Measurements from ENCODE around the gene SLC10A7.

Gene SLC10A7

GRCh38 chr4:146285037-146285436, 236.7 kb downstream of the SLC10A7 start:
- Histone ChIP-seq H3K4me3 (ENCODE audit: low read length) (no peak overlapping the region), H3K27me3 (ENCODE audit: control insufficient read depth, insufficient read depth, low read length) (no peaks in the 10 kb centered on the region), H3K4me1 (ENCODE audit: control insufficient read depth, insufficient read depth, low read length) (no peaks in the 10 kb centered on the region), H3K9me3 (ENCODE audit: control insufficient read depth, low read length) (no peaks in the 10 kb centered on the region), H3K36me3 (ENCODE audit: control insufficient read depth, insufficient read depth, low read length) (no peaks in the 10 kb centered on the region), H3K9ac (ENCODE audit: low read length) (no peak overlapping the region)

- Histone ChIP-seq H3K9ac (ENCODE audit: low read length) (no peak overlapping the region), H3K9me3 (ENCODE audit: control insufficient read depth, low read length) (no peaks in the 10 kb centered on the region), H3K4me3 (ENCODE audit: low read length) (no peak overlapping the region), H3K4me1 (ENCODE audit: control insufficient read depth, insufficient read depth, low read length) (no peaks in the 10 kb centered on the region), H3K27me3 (ENCODE audit: control insufficient read depth, insufficient read depth, low read length) (no peaks in the 10 kb centered on the region), H3K36me3 (ENCODE audit: control insufficient read depth, insufficient read depth, low read length) (no peaks in the 10 kb centered on the region)
These were observed 237.7 kb downstream of the SLC10A7 start for GRCh38 chr4:146283758-146284651.

GRCh38 chr4:146282657-146283056, 239.1 kb downstream of the SLC10A7 start:
- H3K9ac ChIP-seq (ENCODE audit: low read length) = no peak overlapping the region
- H3K4me1 ChIP-seq (ENCODE audit: control insufficient read depth, insufficient read depth, low read length) = no peaks in the 10 kb centered on the region
- no peaks in the 10 kb centered on the region for H3K36me3 ChIP-seq (ENCODE audit: control insufficient read depth, insufficient read depth, low read length)
- H3K9me3 ChIP-seq (ENCODE audit: control insufficient read depth, low read length) = no peaks in the 10 kb centered on the region
- no peak overlapping the region for H3K4me3 ChIP-seq (ENCODE audit: low read length)
- H3K27me3 ChIP-seq (ENCODE audit: control insufficient read depth, insufficient read depth, low read length) = no peaks in the 10 kb centered on the region

GRCh38 chr4:146278986-146279385, 242.8 kb downstream of the SLC10A7 start:
- Histone ChIP-seq H3K4me1 (ENCODE audit: control insufficient read depth, insufficient read depth, low read length) (peaks cover 16% of the 10 kb centered on the region), H3K9me3 (ENCODE audit: control insufficient read depth, low read length) (no peaks in the 10 kb centered on the region), H3K27me3 (ENCODE audit: control insufficient read depth, insufficient read depth, low read length) (no peaks in the 10 kb centered on the region), H3K9ac (ENCODE audit: low read length) (no peak overlapping the region), H3K4me3 (ENCODE audit: low read length) (no peak overlapping the region), H3K36me3 (ENCODE audit: control insufficient read depth, insufficient read depth, low read length) (no peaks in the 10 kb centered on the region)

- Histone ChIP-seq H3K27me3 (ENCODE audit: control insufficient read depth, insufficient read depth, low read length) (no peaks in the 10 kb centered on the region), H3K36me3 (ENCODE audit: control insufficient read depth, insufficient read depth, low read length) (no peaks in the 10 kb centered on the region), H3K9ac (ENCODE audit: low read length) (no peak overlapping the region), H3K9me3 (ENCODE audit: control insufficient read depth, low read length) (no peaks in the 10 kb centered on the region), H3K4me3 (ENCODE audit: low read length) (no peak overlapping the region), H3K4me1 (ENCODE audit: control insufficient read depth, insufficient read depth, low read length) (peaks cover 16% of the 10 kb centered on the region)
These were observed 246.4 kb downstream of the SLC10A7 start for GRCh38 chr4:146275370-146275769.

GRCh38 chr4:146274774-146275173, 247.0 kb downstream of the SLC10A7 start:
- Histone ChIP-seq H3K27me3 (ENCODE audit: control insufficient read depth, insufficient read depth, low read length) (no peaks in the 10 kb centered on the region), H3K36me3 (ENCODE audit: control insufficient read depth, insufficient read depth, low read length) (no peaks in the 10 kb centered on the region), H3K4me1 (ENCODE audit: control insufficient read depth, insufficient read depth, low read length) (peaks cover 16% of the 10 kb centered on the region), H3K4me3 (ENCODE audit: low read length) (no peak overlapping the region), H3K9me3 (ENCODE audit: control insufficient read depth, low read length) (no peaks in the 10 kb centered on the region), H3K9ac (ENCODE audit: low read length) (no peak overlapping the region)

GRCh38 chr4:146273204-146273901, 248.4 kb downstream of the SLC10A7 start:
- Histone ChIP-seq H3K4me3 (ENCODE audit: low read length) (no peak overlapping the region), H3K27me3 (ENCODE audit: control insufficient read depth, insufficient read depth, low read length) (no peaks in the 10 kb centered on the region), H3K9me3 (ENCODE audit: control insufficient read depth, low read length) (no peaks in the 10 kb centered on the region), H3K9ac (ENCODE audit: low read length) (no peak overlapping the region), H3K36me3 (ENCODE audit: control insufficient read depth, insufficient read depth, low read length) (no peaks in the 10 kb centered on the region), H3K4me1 (ENCODE audit: control insufficient read depth, insufficient read depth, low read length) (peaks cover 16% of the 10 kb centered on the region)

- H3K27me3 ChIP-seq (ENCODE audit: control insufficient read depth, insufficient read depth, low read length) = no peaks in the 10 kb centered on the region
- peaks cover 16% of the 10 kb centered on the region for H3K4me1 ChIP-seq (ENCODE audit: control insufficient read depth, insufficient read depth, low read length)
- no peak overlapping the region for H3K9ac ChIP-seq (ENCODE audit: low read length)
- H3K9me3 ChIP-seq (ENCODE audit: control insufficient read depth, low read length) = no peaks in the 10 kb centered on the region
- no peak overlapping the region for H3K4me3 ChIP-seq (ENCODE audit: low read length)
- no peaks in the 10 kb centered on the region for H3K36me3 ChIP-seq (ENCODE audit: control insufficient read depth, insufficient read depth, low read length)
These were observed 250.3 kb downstream of the SLC10A7 start for GRCh38 chr4:146271466-146271865.

GRCh38 chr4:146269228-146269653, 252.5 kb downstream of the SLC10A7 start:
- no peaks in the 10 kb centered on the region for H3K9me3 ChIP-seq (ENCODE audit: control insufficient read depth, low read length)
- no peaks in the 10 kb centered on the region for H3K27me3 ChIP-seq (ENCODE audit: control insufficient read depth, insufficient read depth, low read length)
- no peaks in the 10 kb centered on the region for H3K4me1 ChIP-seq (ENCODE audit: control insufficient read depth, insufficient read depth, low read length)
- no peak overlapping the region for H3K4me3 ChIP-seq (ENCODE audit: low read length)
- no peaks in the 10 kb centered on the region for H3K36me3 ChIP-seq (ENCODE audit: control insufficient read depth, insufficient read depth, low read length)
- H3K9ac ChIP-seq (ENCODE audit: low read length) = no peak overlapping the region

- H3K9me3 ChIP-seq (ENCODE audit: control insufficient read depth, low read length) = no peaks in the 10 kb centered on the region
- H3K9ac ChIP-seq (ENCODE audit: low read length) = no peak overlapping the region
- H3K36me3 ChIP-seq (ENCODE audit: control insufficient read depth, insufficient read depth, low read length) = no peaks in the 10 kb centered on the region
- H3K27me3 ChIP-seq (ENCODE audit: control insufficient read depth, insufficient read depth, low read length) = no peaks in the 10 kb centered on the region
- H3K4me3 ChIP-seq (ENCODE audit: low read length) = no peak overlapping the region
- H3K4me1 ChIP-seq (ENCODE audit: control insufficient read depth, insufficient read depth, low read length) = no peaks in the 10 kb centered on the region
These were observed 253.9 kb downstream of the SLC10A7 start for GRCh38 chr4:146267826-146268225.

- Histone ChIP-seq H3K27me3 (ENCODE audit: control insufficient read depth, insufficient read depth, low read length) (no peaks in the 10 kb centered on the region), H3K9me3 (ENCODE audit: control insufficient read depth, low read length) (no peaks in the 10 kb centered on the region), H3K36me3 (ENCODE audit: control insufficient read depth, insufficient read depth, low read length) (no peaks in the 10 kb centered on the region), H3K4me1 (ENCODE audit: control insufficient read depth, insufficient read depth, low read length) (no peaks in the 10 kb centered on the region), H3K9ac (ENCODE audit: low read length) (no peak overlapping the region), H3K4me3 (ENCODE audit: low read length) (no peak overlapping the region)
These were observed 255.7 kb downstream of the SLC10A7 start for GRCh38 chr4:146265950-146266490.

GRCh38 chr4:146263793-146264192, 257.9 kb downstream of the SLC10A7 start:
- Histone ChIP-seq H3K9me3 (ENCODE audit: control insufficient read depth, low read length) (no peaks in the 10 kb centered on the region), H3K4me3 (ENCODE audit: low read length) (no peak overlapping the region), H3K36me3 (ENCODE audit: control insufficient read depth, insufficient read depth, low read length) (no peaks in the 10 kb centered on the region), H3K4me1 (ENCODE audit: control insufficient read depth, insufficient read depth, low read length) (no peaks in the 10 kb centered on the region), H3K27me3 (ENCODE audit: control insufficient read depth, insufficient read depth, low read length) (no peaks in the 10 kb centered on the region), H3K9ac (ENCODE audit: low read length) (no peak overlapping the region)

Data from mucosa of stomach (tissue), 1 donor.